ENCODE results near the gene CNTNAP2. TPM values are rescaled to one million over a fixed set of nuclear protein-coding genes. Genes with fewer than 3 reads are reported as not detected.

CNTNAP2 gene
- total and polyA plus RNA-seq, 8 donors, result 0.19 to 18.2 (median 0.56) TPM

- H3K9me3 ChIP-seq, result no peaks in the 10 kb centered on the region
- intact Hi-C loops (cut with DNase I; ENCODE audit: low total_unique reads), result no loop called here
- DNase-seq, result no peak
- H3K4me1 ChIP-seq, result no peaks in the 10 kb centered on the region
- no peak overlapping the region for H3K27ac ChIP-seq
- WGBS, 5 donors, result 75 to 84% (median 81%) methylated on average over 4 to 5 of the region's 5 CpGs
- no peak overlapping the region for H3K4me3 ChIP-seq
- H3K36me3 ChIP-seq, result no peaks in the 10 kb centered on the region
- H3K27me3 ChIP-seq, result no peaks in the 10 kb centered on the region
- TF ChIP-seq POLR2A (IDR thresholded peaks at IDR 0.05) (no peak), CTCF (IDR thresholded peaks at IDR 0.05) (no peak), POLR2AphosphoS5 (IDR thresholded peaks at IDR 0.05) (no peak)
These were observed 2245.9 kb downstream of the CNTNAP2 start for GRCh38 chr7:148362541-148362940.

DNA sequence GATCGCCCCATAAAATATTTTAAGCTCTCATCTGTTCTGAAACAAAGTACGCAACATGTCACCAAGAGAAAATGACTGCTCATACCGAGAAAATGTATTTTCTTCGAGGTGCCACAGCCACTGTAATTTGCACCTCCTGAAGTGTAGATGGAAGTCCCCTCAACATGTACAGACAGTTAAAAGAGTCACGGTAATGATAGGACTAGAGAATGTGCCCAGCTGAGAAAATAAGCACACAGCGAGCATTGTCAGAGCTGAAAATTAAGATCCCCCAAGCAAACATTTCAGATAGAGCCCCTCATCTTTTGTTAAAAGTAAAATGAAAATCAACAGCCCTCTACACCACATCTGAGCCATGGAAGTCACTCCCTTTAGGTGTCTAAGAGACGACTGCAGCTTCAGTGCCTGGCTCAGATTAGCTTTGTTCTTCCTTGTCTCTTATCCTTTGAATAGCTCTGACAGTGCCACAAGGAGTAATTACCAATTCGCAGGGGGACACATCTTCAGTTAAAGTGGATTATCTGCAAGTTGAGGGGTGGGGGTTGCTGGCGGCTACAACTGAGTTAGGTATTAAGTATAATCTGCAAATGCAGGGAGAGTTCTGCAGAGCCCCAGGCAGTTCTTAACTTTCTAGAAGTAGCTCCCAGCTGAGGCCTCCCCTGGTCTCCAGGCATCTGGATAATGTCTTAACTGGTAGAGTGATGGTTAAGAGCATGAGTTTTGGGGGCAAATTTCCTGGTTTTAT, 2251.3 kb downstream of the CNTNAP2 start:
- intact Hi-C loops (cut with DNase I; ENCODE audit: low total_unique reads), result no loop called here
- no peak overlapping the region for H3K4me3 ChIP-seq
- no peaks in the 10 kb centered on the region for H3K27me3 ChIP-seq
- peaks cover 0 to 10% (median 2%) of the 10 kb centered on the region in 4 donors for H3K9me3 ChIP-seq
- DNase-seq, result no peak
- no peaks in the 10 kb centered on the region for H3K4me1 ChIP-seq
- 84 to 89% (median 85%) methylated on average over 9 of the region's 9 CpGs for WGBS, 5 donors
- no peak overlapping the region for H3K27ac ChIP-seq
- no peaks in the 10 kb centered on the region for H3K36me3 ChIP-seq
- TF ChIP-seq POLR2A (IDR thresholded peaks at IDR 0.05), result no peak
- no peak for TF ChIP-seq EP300 (IDR thresholded peaks at IDR 0.05)
- TF ChIP-seq POLR2AphosphoS5 (IDR thresholded peaks at IDR 0.05), result no peak
- no peak for TF ChIP-seq CTCF (IDR thresholded peaks at IDR 0.05)

- Histone ChIP-seq H3K36me3 (no peaks in the 10 kb centered on the region), H3K4me3 (no peak overlapping the region), H3K4me1 (no peaks in the 10 kb centered on the region), H3K9me3 (peaks cover 0 to 10% (median 2%) of the 10 kb centered on the region in 4 donors), H3K27ac (no peak overlapping the region), H3K27me3 (no peaks in the 10 kb centered on the region)
- intact Hi-C loops (cut with DNase I; ENCODE audit: low total_unique reads), result no loop called here
- WGBS, 5 donors, result 77 to 86% (median 82%) methylated on average over 10 of the region's 10 CpGs
- DNase-seq, result no peak
- TF ChIP-seq EP300 (IDR thresholded peaks at IDR 0.05), result no peak
- no peak for TF ChIP-seq POLR2AphosphoS5 (IDR thresholded peaks at IDR 0.05)
- TF ChIP-seq CTCF (IDR thresholded peaks at IDR 0.05), result no peak
- TF ChIP-seq POLR2A (IDR thresholded peaks at IDR 0.05), result no peak
These were observed 2252.0 kb downstream of the CNTNAP2 start for GRCh38 chr7:148368562-148368961.

DNA sequence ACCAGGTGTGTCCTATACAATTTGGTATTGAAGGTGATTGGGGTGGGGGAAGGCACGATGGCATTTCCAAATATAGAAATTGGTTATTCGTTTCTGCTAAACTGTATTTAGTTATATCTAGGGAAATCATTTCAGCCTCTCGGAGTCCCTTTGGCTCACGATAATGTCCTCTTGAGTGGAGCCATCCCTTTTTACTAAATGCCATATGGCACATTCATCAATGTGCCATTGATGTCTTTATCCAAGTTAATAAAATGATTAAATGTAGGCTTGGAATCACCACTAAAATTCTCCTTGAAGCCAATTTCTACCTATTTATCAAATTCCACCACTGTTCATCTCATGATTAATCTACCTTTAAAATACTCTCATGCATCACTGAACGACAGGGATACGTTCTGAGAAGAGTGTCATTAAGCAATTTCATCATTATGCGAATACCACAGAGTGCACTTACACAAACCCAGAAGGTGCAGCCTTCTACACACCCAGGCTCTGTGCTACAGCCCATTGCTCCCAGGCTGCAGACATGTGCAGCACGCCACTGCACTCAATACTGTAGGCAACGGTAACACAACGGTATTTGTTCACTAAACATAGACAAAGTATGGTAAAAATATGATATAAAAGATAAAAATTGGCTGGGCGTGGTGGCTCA, 2254.8 kb downstream of the CNTNAP2 start:
- intact Hi-C loops (cut with DNase I; ENCODE audit: low total_unique reads), result no loop called here
- WGBS, 5 donors, result 82 to 92% (median 88%) methylated on average over 11 of the region's 11 CpGs
- H3K4me3 ChIP-seq, result no peak overlapping the region
- no peak overlapping the region for H3K27ac ChIP-seq
- H3K27me3 ChIP-seq, result no peaks in the 10 kb centered on the region
- TF ChIP-seq EP300 (IDR thresholded peaks at IDR 0.05) (no peak), CTCF (IDR thresholded peaks at IDR 0.05) (no peak), POLR2AphosphoS5 (IDR thresholded peaks at IDR 0.05) (no peak), POLR2A (IDR thresholded peaks at IDR 0.05) (no peak)
- no peaks in the 10 kb centered on the region for H3K36me3 ChIP-seq
- no peak for DNase-seq
- peaks cover 0 to 10% (median 2%) of the 10 kb centered on the region in 4 donors for H3K9me3 ChIP-seq
- no peaks in the 10 kb centered on the region for H3K4me1 ChIP-seq

Data from stomach (tissue), 9 donors.